PFSK-1 (cell line): ENCODE data around the gene THSD7B.

Experiments
- FOXP2 ChIP-seq: optimal IDR thresholded peaks from 2 replicates; pipeline ENCODE3; 2011; ENCODE audit warnings: borderline replicate concordance, control low read depth, inconsistent platforms; ENCODE audit not compliant: insufficient read depth; ENCODE audit errors: extremely low read length, extremely low read depth
- POLR2AphosphoS5 ChIP-seq: IDR thresholded peaks from 2 replicates; pipeline ENCODE4 v1.6.1; 2012; ENCODE audit warnings: low read depth, mild to moderate bottlenecking, control low read depth, low read length, moderate library complexity
- SIN3A ChIP-seq: IDR thresholded peaks from 2 replicates; pipeline ENCODE4 v1.6.1; 2012; ENCODE audit warnings: mild to moderate bottlenecking, low read length, moderate library complexity, borderline replicate concordance; ENCODE audit not compliant: insufficient read depth
- TF ChIP-seq, protein P1 (sequence below), 2 experiments: IDR thresholded peaks; 2 replicates each; pipeline versions ENCODE4 v1.6.1 to v1.8.0; 2011 to 2012; ENCODE audit warnings: low read depth in 2 of 2, low read length in 2 of 2, control low read depth in 1 of 2, inconsistent platforms in 1 of 2, mild to moderate bottlenecking in 1 of 2, moderate library complexity in 1 of 2; ENCODE audit not compliant: insufficient read depth in 1 of 2

DNA sequence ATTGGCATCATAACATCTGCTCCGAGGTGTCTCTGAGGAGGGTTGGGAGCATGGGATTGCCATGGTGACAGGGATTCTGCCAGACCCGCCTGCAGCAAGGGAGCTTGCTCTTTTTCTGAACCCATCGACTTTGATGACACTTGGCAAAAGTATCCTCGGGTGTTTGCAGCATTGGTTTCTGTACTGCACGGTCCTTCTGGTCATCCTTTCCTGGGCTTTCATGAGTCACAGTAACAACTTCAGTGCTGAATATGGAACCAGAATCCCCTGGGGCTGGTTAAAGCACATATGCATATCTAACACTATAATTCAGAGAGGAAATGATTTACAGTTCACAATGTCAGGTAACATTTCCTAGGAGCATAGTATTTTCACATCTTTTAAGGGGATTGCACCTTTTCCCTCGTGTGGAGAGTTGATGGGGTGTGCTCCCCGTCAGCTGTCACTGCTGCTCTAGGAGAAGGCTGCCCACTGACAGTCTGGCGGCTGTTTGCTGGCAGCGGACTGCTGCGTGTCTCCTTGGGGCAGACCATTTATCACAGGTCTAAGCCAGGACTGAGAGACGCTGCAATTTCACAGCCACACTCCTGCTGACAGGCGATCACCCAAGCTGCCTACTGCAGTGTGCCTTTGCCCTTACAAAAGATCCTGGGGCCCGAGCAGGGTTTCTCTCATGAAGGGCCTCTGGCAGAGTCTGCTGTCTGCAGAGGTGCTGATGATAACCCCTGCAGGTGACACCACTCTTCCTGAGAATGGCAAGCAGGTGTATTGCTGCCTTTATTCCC, 425.3 kb downstream of the THSD7B start:
- TF ChIP-seq POLR2AphosphoS5 (no peak), SIN3A (no peak), FOXP2 (no peak)
- TF ChIP-seq, protein P1, sequence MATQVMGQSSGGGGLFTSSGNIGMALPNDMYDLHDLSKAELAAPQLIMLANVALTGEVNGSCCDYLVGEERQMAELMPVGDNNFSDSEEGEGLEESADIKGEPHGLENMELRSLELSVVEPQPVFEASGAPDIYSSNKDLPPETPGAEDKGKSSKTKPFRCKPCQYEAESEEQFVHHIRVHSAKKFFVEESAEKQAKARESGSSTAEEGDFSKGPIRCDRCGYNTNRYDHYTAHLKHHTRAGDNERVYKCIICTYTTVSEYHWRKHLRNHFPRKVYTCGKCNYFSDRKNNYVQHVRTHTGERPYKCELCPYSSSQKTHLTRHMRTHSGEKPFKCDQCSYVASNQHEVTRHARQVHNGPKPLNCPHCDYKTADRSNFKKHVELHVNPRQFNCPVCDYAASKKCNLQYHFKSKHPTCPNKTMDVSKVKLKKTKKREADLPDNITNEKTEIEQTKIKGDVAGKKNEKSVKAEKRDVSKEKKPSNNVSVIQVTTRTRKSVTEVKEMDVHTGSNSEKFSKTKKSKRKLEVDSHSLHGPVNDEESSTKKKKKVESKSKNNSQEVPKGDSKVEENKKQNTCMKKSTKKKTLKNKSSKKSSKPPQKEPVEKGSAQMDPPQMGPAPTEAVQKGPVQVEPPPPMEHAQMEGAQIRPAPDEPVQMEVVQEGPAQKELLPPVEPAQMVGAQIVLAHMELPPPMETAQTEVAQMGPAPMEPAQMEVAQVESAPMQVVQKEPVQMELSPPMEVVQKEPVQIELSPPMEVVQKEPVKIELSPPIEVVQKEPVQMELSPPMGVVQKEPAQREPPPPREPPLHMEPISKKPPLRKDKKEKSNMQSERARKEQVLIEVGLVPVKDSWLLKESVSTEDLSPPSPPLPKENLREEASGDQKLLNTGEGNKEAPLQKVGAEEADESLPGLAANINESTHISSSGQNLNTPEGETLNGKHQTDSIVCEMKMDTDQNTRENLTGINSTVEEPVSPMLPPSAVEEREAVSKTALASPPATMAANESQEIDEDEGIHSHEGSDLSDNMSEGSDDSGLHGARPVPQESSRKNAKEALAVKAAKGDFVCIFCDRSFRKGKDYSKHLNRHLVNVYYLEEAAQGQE (IDR thresholded peaks at IDR 0.05; ENCODE audit: insufficient read depth in 1 of 2, low read depth in 2 of 2, low read length in 2 of 2) = no peak
